ENCODE measurements around the gene TSHZ1. TPM values are rescaled to one million over a fixed set of nuclear protein-coding genes. Genes with fewer than 3 reads are reported as not detected.

TSHZ1 gene
- polyA plus RNA-seq, 1 donor from 2014 or later = 1.1 TPM

GRCh38 chr18:75229437-75229836, 18.8 kb downstream of the TSHZ1 start:
- Histone ChIP-seq H2AFZ (ENCODE audit: low read depth, low read length) (no peak overlapping the region), H3K36me3 (ENCODE audit: insufficient read depth, low read length) (no peaks in the 10 kb centered on the region), H4K20me1 (ENCODE audit: insufficient read depth) (no peaks in the 10 kb centered on the region), H3K79me2 (replicated peaks; ENCODE audit: insufficient read depth, low read length) (no peaks in the 10 kb centered on the region), H3K4me3 (ENCODE audit: low read length) (no peak overlapping the region), H3K9ac (ENCODE audit: low read length) (no peak overlapping the region), H3K9me2 (ENCODE audit: insufficient read depth, low read length) (no peaks in the 10 kb centered on the region), H3K4me2 (ENCODE audit: low read length) (no peak overlapping the region), H3K27ac (ENCODE audit: low read length) (no peak overlapping the region), H3K9me3 (ENCODE audit: low read length) (no peaks in the 10 kb centered on the region), H3K27me3 (ENCODE audit: insufficient read depth, low read depth, low read length) (no peaks in the 10 kb centered on the region), H3F3A (ENCODE audit: insufficient read depth, low read length, poor library complexity, severe bottlenecking) (no peaks in the 10 kb centered on the region)
- TF ChIP-seq EZH2 (IDR thresholded peaks at IDR 0.05; ENCODE audit: borderline replicate concordance, insufficient read depth, low read length, poor library complexity, severe bottlenecking) = no peak
- TF ChIP-seq POLR2AphosphoS5 (IDR thresholded peaks at IDR 0.05) = no peak
- TF ChIP-seq RAD21 (conservative IDR thresholded peaks at IDR 0.05) = no peak
- TF ChIP-seq SMC3 (conservative IDR thresholded peaks at IDR 0.05; ENCODE audit: poor library complexity) = no peak
- no peak for TF ChIP-seq EP300 (conservative IDR thresholded peaks at IDR 0.05; ENCODE audit: poor library complexity, severe bottlenecking)
- TF ChIP-seq CTCF (IDR thresholded peaks at IDR 0.05; ENCODE audit: poor library complexity, severe bottlenecking) = no peak
- TF ChIP-seq MXI1 (conservative IDR thresholded peaks at IDR 0.05; ENCODE audit: poor library complexity, severe bottlenecking) = no peak
- no peak for TF ChIP-seq TAF1 (IDR thresholded peaks at IDR 0.05; ENCODE audit: low read depth)
- no peak for TF ChIP-seq REST (IDR thresholded peaks at IDR 0.05; ENCODE audit: borderline replicate concordance)

- Histone ChIP-seq H3K36me3 (ENCODE audit: insufficient read depth, low read length) (no peaks in the 10 kb centered on the region), H3K79me2 (replicated peaks; ENCODE audit: insufficient read depth, low read length) (no peaks in the 10 kb centered on the region), H2AFZ (ENCODE audit: low read depth, low read length) (no peak overlapping the region), H3K27me3 (ENCODE audit: insufficient read depth, low read depth, low read length) (no peaks in the 10 kb centered on the region), H3K9me3 (ENCODE audit: low read length) (no peaks in the 10 kb centered on the region), H3K4me3 (ENCODE audit: low read length) (no peak overlapping the region), H4K20me1 (ENCODE audit: insufficient read depth) (no peaks in the 10 kb centered on the region), H3K27ac (ENCODE audit: low read length) (no peak overlapping the region), H3K9me2 (ENCODE audit: insufficient read depth, low read length) (no peaks in the 10 kb centered on the region), H3F3A (ENCODE audit: insufficient read depth, low read length, poor library complexity, severe bottlenecking) (no peaks in the 10 kb centered on the region), H3K9ac (ENCODE audit: low read length) (no peak overlapping the region), H3K4me2 (ENCODE audit: low read length) (no peak overlapping the region)
- TF ChIP-seq POLR2AphosphoS5 (IDR thresholded peaks at IDR 0.05) (no peak), SMC3 (conservative IDR thresholded peaks at IDR 0.05; ENCODE audit: poor library complexity) (no peak), RAD21 (conservative IDR thresholded peaks at IDR 0.05) (no peak), EZH2 (IDR thresholded peaks at IDR 0.05; ENCODE audit: borderline replicate concordance, insufficient read depth, low read length, poor library complexity, severe bottlenecking) (no peak), REST (IDR thresholded peaks at IDR 0.05; ENCODE audit: borderline replicate concordance) (no peak), CTCF (IDR thresholded peaks at IDR 0.05; ENCODE audit: poor library complexity, severe bottlenecking) (no peak), EP300 (conservative IDR thresholded peaks at IDR 0.05; ENCODE audit: poor library complexity, severe bottlenecking) (no peak), MXI1 (conservative IDR thresholded peaks at IDR 0.05; ENCODE audit: poor library complexity, severe bottlenecking) (no peak), TAF1 (IDR thresholded peaks at IDR 0.05; ENCODE audit: low read depth) (no peak)
Observed at GRCh38 chr18:75230163-75231052, 19.8 kb downstream of the TSHZ1 start.

Data from neural cell (in vitro differentiated cells).